Sigmoid colon (tissue), 4 donors: ENCODE results near the gene BGN.

Source experiments
- POLR2A ChIP-seq, 2 donors: fragments of 450-650 bp; IDR thresholded peaks; one replicate each; pipeline ENCODE4 v1.6.1; 2016; ENCODE audit warnings: antibody characterized with exemption in 2 of 2, mild to moderate bottlenecking in 2 of 2, moderate library complexity in 2 of 2
- POLR2AphosphoS5 ChIP-seq, 4 donors: sonication (generic); formaldehyde crosslinking; IDR thresholded peaks; one replicate each; pipeline ENCODE4 v1.6.1; 2017; ENCODE audit warnings: antibody characterized with exemption in 4 of 4
- TF ChIP-seq, protein P1 (sequence below), 4 experiments: fragments of 450-650 bp in 3 of 4; fragments of 200-600 bp in 1 of 4; IDR thresholded peaks; one replicate each; pipeline ENCODE4 v1.5.1; 2016 to 2019; ENCODE audit warnings: antibody characterized with exemption in 4 of 4, mild to moderate bottlenecking in 3 of 4, moderate library complexity in 2 of 4

DNA sequence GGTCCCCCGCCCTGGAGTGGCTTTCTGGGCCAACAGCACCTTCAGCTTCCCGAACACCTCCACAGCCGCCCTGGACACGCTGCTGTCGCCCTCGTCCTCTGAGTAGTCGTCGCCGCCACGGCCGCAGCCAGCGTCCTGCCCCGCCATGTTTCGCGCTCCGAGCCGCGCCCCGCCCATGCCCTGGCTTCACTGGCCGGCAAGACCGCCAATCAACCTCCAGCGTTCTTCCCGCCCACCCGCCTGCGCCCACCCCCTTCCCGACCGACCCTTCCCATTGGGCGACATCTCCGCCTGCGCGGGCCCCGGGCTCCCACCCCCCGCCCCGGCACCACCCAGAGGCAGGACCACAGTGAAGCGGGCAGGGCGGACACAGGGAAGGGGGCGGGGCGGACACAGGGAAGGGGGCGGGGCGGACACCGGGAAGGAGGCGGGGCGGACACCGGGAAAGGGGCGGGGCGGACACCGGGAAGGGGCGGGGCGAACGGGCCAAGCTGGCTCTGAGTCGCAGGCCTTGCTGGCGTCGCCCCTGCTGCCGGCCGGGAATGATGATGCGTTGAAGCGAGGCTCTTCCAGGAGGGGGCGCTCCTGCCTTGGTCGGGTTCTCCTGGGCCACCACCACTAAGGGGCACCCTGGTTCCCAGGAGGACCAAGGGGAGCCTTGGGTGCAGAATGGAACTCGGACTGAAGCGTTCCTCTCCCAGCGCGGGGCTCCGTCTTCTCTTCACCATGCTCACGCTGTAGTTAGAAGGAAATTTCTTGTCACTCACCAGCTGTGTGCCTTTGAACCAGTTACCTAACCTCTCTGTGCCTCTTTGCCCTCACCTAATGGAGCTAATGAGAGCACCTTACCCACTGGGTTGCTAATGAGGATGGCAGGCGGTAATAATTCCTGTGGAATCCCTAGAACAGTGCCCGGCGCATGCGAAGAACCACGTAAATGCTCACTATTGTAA lies 24.1 kb upstream of the BGN start, which contains the start of gene HAUS7:
- no peak for TF ChIP-seq POLR2A (IDR thresholded peaks at IDR 0.05)
- TF ChIP-seq, protein P1, sequence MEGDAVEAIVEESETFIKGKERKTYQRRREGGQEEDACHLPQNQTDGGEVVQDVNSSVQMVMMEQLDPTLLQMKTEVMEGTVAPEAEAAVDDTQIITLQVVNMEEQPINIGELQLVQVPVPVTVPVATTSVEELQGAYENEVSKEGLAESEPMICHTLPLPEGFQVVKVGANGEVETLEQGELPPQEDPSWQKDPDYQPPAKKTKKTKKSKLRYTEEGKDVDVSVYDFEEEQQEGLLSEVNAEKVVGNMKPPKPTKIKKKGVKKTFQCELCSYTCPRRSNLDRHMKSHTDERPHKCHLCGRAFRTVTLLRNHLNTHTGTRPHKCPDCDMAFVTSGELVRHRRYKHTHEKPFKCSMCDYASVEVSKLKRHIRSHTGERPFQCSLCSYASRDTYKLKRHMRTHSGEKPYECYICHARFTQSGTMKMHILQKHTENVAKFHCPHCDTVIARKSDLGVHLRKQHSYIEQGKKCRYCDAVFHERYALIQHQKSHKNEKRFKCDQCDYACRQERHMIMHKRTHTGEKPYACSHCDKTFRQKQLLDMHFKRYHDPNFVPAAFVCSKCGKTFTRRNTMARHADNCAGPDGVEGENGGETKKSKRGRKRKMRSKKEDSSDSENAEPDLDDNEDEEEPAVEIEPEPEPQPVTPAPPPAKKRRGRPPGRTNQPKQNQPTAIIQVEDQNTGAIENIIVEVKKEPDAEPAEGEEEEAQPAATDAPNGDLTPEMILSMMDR (IDR thresholded peaks at IDR 0.05): peak; percentile 29 to 52 (median 44)
- TF ChIP-seq POLR2AphosphoS5 (IDR thresholded peaks at IDR 0.05): peak; percentile 6 to 72 (median 55)
